ENCODE data around the gene CSKMT. TPM values are rescaled to one million over a fixed set of nuclear protein-coding genes. Genes with fewer than 3 reads are reported as not detected.

The CSKMT gene
- total and polyA plus RNA-seq, 2 donors (not counting 1 experiment from before 2014, with no cell fraction given), result 39.0 to 57.3 TPM

- Histone ChIP-seq H3K9ac (ENCODE audit: low read length) (no peak overlapping the region), H2AFZ (ENCODE audit: insufficient read depth, low read depth, low read length, poor library complexity, severe bottlenecking) (no peak overlapping the region), H3K9me3 (ENCODE audit: control extremely low read depth in 1 of 3, control insufficient read depth in 2 of 3, insufficient read depth in 1 of 3, low read length in 2 of 3) (no peaks in the 10 kb centered on the region), H3K4me2 (replicated peaks; ENCODE audit: low read depth, low read length, poor library complexity, severe bottlenecking) (no peak overlapping the region), H3K36me3 (replicated peaks in 1 of 2; ENCODE audit: control extremely low read depth in 1 of 2, control insufficient read depth in 1 of 2, extremely low read depth in 1 of 2, insufficient read depth in 2 of 2, low read length in 1 of 2) (peaks cover 3 to 19% of the 10 kb centered on the region in 2 experiments), H3K79me2 (ENCODE audit: control insufficient read depth, insufficient read depth, low read length) (peaks cover 78% of the 10 kb centered on the region), H3K27me3 (replicated peaks in 1 of 4; ENCODE audit: control extremely low read depth in 1 of 4, control insufficient read depth in 3 of 4, insufficient read depth in 4 of 4, low read length in 3 of 4) (no peaks in the 10 kb centered on the region), H3K27ac (ENCODE audit: low read length in 2 of 2) (peak overlapping the region in 1 of 2 donors; percentile 16), H3K4me3 (ENCODE audit: control extremely low read depth in 1 of 5, extremely low read depth in 1 of 5, insufficient read depth in 1 of 5, low read depth in 2 of 5, low read length in 4 of 5) (no peak overlapping the region), H4K20me1 (ENCODE audit: control insufficient read depth, insufficient read depth, low read length, poor library complexity, severe bottlenecking) (peaks cover 10% of the 10 kb centered on the region), H3K4me1 (ENCODE audit: control insufficient read depth in 2 of 2, insufficient read depth in 2 of 2, low read length in 2 of 2) (peaks cover 29 to 46% of the 10 kb centered on the region in 2 donors)
- DNase-seq, result no peak
- Mint-ChIP-seq H3K27ac (peak overlapping the region; percentile 12), H3K4me3 (peak overlapping the region; percentile 33), H3K9me3 (ENCODE audit: insufficient read depth) (no peaks in the 10 kb centered on the region), H3K27me3 (no peaks in the 10 kb centered on the region), H3K4me1 (peaks cover 59% of the 10 kb centered on the region)
- 82% methylated on average over 4 of the region's 4 CpGs for WGBS (ENCODE audit: insufficient coverage)
- no peak for TF ChIP-seq CTCF (IDR thresholded peaks at IDR 0.05)
- TF ChIP-seq EZH2 (IDR thresholded peaks at IDR 0.05; ENCODE audit: borderline replicate concordance, insufficient read depth, low read depth, low read length, poor library complexity, severe bottlenecking), result no peak
- ATAC-seq (ENCODE audit: low read depth), result no peak
- POLR2A ChIA-PET, result interaction anchor here (0.6 to 2.8 kb wide), 4 partner anchors 10 to 78 kb away, joined by 3 to 13 read pairs (median 4); partner anchors contain the start of gene TUT1
- CTCF ChIA-PET, result interaction anchor here (0.6 to 2.5 kb wide), 6 partner anchors 11 to 212 kb away, joined by 3 to 13 read pairs (median 4); partner anchors contain the start of gene INTS5
- intact Hi-C loops (cut with micrococcal nuclease), result loop anchor here (2.0 kb wide), 3 partner anchors 17 to 211 kb away; partner anchors contain the start of genes HNRNPUL2, INTS5 and SLC3A2
These were observed 4.5 kb downstream of the CSKMT start for GRCh38 chr11:62669420-62670161.
